ENCODE data around the gene PSMB7. TPM values are rescaled to one million over a fixed set of nuclear protein-coding genes. Genes with fewer than 3 reads are reported as not detected.

Gene PSMB7
- total and polyA plus RNA-seq, 4 donors = 86.1 to 194 (median 149) TPM

DNA sequence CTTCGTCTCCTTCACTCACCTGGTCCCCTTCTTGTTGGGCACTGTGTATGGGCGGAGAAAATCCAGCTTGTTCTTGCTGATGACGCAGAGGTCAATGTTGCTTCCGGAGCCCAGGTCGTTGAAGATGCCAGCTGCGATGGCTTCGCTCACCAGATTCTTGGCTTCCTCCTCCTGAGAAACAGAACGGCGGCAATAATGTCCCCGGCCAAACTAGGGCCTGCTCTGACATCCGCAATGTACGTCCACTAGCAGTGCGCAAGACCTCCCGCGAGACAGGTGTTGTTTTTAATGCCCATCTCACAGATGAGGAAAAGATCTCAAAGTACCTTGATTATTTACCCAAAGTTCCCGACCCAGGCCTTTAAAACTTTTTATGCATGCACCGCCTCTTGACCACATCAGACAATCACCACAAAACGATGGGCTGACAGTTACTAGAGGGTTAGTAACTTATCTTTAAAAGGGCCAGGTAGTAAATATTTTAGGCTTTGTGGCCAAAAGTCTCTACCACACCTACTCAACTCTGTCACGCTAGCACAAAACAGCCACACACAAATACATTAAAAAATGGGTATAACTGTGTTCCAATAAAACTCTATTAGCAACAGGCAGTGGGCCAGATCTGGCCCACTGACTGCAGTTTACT lies 58.4 kb downstream of the PSMB7 start:
- TF ChIP-seq, protein P1, sequence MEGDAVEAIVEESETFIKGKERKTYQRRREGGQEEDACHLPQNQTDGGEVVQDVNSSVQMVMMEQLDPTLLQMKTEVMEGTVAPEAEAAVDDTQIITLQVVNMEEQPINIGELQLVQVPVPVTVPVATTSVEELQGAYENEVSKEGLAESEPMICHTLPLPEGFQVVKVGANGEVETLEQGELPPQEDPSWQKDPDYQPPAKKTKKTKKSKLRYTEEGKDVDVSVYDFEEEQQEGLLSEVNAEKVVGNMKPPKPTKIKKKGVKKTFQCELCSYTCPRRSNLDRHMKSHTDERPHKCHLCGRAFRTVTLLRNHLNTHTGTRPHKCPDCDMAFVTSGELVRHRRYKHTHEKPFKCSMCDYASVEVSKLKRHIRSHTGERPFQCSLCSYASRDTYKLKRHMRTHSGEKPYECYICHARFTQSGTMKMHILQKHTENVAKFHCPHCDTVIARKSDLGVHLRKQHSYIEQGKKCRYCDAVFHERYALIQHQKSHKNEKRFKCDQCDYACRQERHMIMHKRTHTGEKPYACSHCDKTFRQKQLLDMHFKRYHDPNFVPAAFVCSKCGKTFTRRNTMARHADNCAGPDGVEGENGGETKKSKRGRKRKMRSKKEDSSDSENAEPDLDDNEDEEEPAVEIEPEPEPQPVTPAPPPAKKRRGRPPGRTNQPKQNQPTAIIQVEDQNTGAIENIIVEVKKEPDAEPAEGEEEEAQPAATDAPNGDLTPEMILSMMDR (IDR thresholded peaks at IDR 0.05; ENCODE audit: control extremely low read depth, extremely low read depth) = no peak
- WGBS, 2 donors = 91 to 92% methylated on average over 19 of the region's 19 CpGs
- Histone ChIP-seq H3K27ac (ENCODE audit: low read depth in 1 of 2, low read length in 1 of 2) (no peak overlapping the region), H3K27me3 (ENCODE audit: control insufficient read depth in 3 of 3, insufficient read depth in 3 of 3, low read length in 2 of 3) (no peaks in the 10 kb centered on the region), H3K4me3 (no peak overlapping the region), H3K4me1 (ENCODE audit: control insufficient read depth in 5 of 5, insufficient read depth in 5 of 5, low read length in 5 of 5) (no peaks in the 10 kb centered on the region), H3K9me3 (ENCODE audit: control insufficient read depth in 4 of 4, insufficient read depth in 3 of 4, low read length in 3 of 4) (no peaks in the 10 kb centered on the region), H3K36me3 (ENCODE audit: control insufficient read depth in 4 of 4, insufficient read depth in 4 of 4, low read length in 4 of 4) (peaks cover 4 to 35% (median 27%) of the 10 kb centered on the region in 4 donors), H3K9ac (ENCODE audit: insufficient read depth in 1 of 2, low read length in 2 of 2) (no peak overlapping the region)
- no peak for DNase-seq
- ATAC-seq (ENCODE audit: insufficient read depth, low FRiP score) = no peak

DNA sequence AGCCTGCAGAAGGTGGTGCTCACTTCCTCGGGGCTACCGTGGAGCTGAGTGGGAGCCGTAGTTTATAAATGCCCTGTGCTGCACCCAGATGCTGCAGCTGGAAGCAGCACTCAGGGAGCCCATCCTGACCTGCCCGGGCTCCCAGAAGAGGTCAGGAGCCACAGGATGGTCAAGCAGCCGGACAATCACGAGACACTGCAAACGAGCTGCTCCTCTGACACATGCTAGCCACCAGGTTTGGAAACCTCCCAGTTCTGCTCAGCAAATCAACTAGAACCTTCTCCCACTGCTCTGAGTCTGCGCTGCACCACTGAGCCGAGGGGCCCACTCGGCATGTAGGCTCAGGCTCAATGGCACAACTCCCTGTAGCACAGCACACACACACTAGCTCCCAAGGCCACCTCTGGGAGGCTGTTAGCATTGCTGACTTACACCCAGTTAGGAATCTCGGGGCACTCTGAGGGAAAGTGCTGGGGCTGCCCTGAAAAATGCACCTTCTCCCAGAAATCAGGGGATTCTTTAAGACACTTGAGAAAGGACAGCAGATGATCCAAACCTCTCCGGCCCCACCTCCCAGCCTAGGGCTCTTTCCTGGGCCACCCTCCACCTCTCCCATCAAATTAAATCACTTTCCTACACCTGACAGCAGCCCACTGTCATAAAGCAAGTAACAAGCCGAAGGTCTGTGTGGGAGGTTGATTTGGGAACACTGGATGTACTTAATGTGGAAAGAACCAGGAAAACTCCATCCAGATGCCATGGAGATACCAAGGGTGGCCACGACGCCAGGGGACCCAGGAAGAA lies 59.1 kb downstream of the PSMB7 start:
- no peak for DNase-seq
- H3K36me3 ChIP-seq (ENCODE audit: control insufficient read depth in 4 of 4, insufficient read depth in 4 of 4, low read length in 4 of 4) = peaks cover 9 to 42% (median 32%) of the 10 kb centered on the region in 4 donors

DNA sequence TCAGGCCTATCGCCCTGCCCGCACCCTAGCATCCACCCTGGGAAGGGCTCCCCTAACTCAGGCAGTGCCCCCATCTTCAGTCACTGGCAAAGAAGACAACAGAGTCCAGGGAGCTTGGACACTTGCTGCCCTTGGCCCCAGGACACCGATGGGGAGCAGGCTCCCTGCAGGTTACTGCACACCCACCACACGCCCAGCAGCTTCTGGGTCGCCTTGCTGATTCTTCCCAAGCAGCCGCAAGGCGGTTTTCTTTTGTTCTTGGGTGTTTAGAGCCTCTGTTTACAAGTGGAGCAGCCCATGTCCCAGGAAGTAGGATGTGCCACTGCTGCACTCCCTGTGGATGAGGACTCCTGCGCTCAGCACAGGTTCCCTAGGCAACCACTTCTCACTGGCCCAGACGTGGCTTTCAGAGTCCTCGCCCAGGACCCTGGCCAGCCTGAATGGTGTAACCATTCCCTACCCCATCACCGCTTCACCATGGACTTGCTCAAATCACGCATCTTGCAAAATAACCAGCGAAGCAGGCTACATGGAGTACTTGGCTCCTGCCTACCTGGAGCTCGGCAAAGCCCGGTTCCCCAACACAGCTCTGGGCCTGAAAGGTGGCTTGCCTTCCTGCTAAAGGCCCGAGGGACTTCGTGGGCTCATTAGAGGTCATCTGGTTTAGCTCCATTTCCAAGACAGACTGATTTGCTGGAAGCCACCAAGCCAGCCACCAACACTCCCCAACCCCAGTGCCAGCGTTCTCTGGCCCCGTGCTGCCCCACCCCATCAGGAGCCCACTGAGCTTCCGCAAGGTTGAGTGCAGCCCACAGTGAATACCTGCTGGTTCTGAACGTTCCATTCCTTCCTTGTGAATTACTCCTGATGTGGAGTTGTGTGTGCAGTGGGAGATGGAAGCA lies 60.0 kb downstream of the PSMB7 start:
- no peak for DNase-seq
- TF ChIP-seq, protein P1 (IDR thresholded peaks at IDR 0.05; ENCODE audit: control extremely low read depth, extremely low read depth) = no peak
- H3K4me1 ChIP-seq (ENCODE audit: control insufficient read depth in 5 of 5, insufficient read depth in 5 of 5, low read length in 5 of 5) = no peaks in the 10 kb centered on the region

More for the DNA sequence above, 59.1 kb downstream of the PSMB7 start:
- Histone ChIP-seq H3K9me3 (ENCODE audit: control insufficient read depth in 4 of 4, insufficient read depth in 3 of 4, low read length in 3 of 4) (no peaks in the 10 kb centered on the region), H3K9ac (ENCODE audit: insufficient read depth in 1 of 2, low read length in 2 of 2) (no peak overlapping the region), H3K4me3 (no peak overlapping the region), H3K4me1 (ENCODE audit: control insufficient read depth in 5 of 5, insufficient read depth in 5 of 5, low read length in 5 of 5) (no peaks in the 10 kb centered on the region), H3K27me3 (ENCODE audit: control insufficient read depth in 3 of 3, insufficient read depth in 3 of 3, low read length in 2 of 3) (no peaks in the 10 kb centered on the region), H3K27ac (ENCODE audit: low read depth in 1 of 2, low read length in 1 of 2) (peak overlapping the region in 1 of 2 donors; percentile 10)
- TF ChIP-seq, protein P1 (IDR thresholded peaks at IDR 0.05; ENCODE audit: control extremely low read depth, extremely low read depth) = no peak
- ATAC-seq (ENCODE audit: insufficient read depth, low FRiP score) = no peak
- 84 to 90% methylated on average over 15 of the region's 15 CpGs for WGBS, 2 donors

More for the DNA sequence above, 60.0 kb downstream of the PSMB7 start:
- Histone ChIP-seq H3K4me3 (no peak overlapping the region), H3K36me3 (ENCODE audit: control insufficient read depth in 4 of 4, insufficient read depth in 4 of 4, low read length in 4 of 4) (peaks cover 9 to 50% (median 38%) of the 10 kb centered on the region in 4 donors), H3K9me3 (ENCODE audit: control insufficient read depth in 4 of 4, insufficient read depth in 3 of 4, low read length in 3 of 4) (no peaks in the 10 kb centered on the region), H3K27ac (ENCODE audit: low read depth in 1 of 2, low read length in 1 of 2) (no peak overlapping the region), H3K9ac (ENCODE audit: insufficient read depth in 1 of 2, low read length in 2 of 2) (no peak overlapping the region), H3K27me3 (ENCODE audit: control insufficient read depth in 3 of 3, insufficient read depth in 3 of 3, low read length in 2 of 3) (no peaks in the 10 kb centered on the region)
- WGBS, 2 donors = 81 to 93% methylated on average over 21 of the region's 21 CpGs
- no peak for ATAC-seq (ENCODE audit: insufficient read depth, low FRiP score)

All from lung (tissue), 12 donors.